ENCODE data around the gene CPLX3.

CPLX3 gene

DNA sequence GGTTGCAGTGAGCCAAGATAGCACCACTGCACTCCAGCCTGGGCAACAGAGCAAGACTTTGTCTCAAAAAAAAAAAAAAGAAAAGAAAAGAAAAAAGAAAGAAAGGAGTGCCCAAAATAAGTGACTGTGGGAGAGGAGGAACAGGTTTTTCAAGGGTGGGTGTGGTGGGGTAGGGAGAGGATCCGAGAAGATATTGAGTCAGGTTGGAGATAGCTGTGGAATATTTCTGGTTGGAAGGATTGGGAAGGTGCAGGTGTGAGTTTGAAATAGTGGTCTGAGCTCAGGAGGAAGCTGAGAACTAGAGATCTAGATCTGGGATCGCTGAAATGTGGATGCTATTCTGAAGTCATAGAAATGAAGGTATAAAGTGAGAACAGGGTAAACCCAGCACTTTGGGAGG, 38.9 kb downstream of the CPLX3 start:
- Histone ChIP-seq H3K4me3 (no peak overlapping the region), H3K27me3 (no peaks in the 10 kb centered on the region), H3K9ac (no peak overlapping the region), H4K20me1 (peaks cover 95% of the 10 kb centered on the region), H3K36me3 (peaks cover 36% of the 10 kb centered on the region), H3K27ac (no peak overlapping the region), H3K4me1 (peaks cover 68% of the 10 kb centered on the region), H3K9me3 (peaks cover 7% of the 10 kb centered on the region; the same call in 1 of the 2 replicates), H3K4me2 (peak overlapping the region; percentile 53; the same call in 1 of the 2 replicates)
- no peak for TF ChIP-seq Cebpa-rat (IDR thresholded peaks at IDR 0.05)

DNA sequence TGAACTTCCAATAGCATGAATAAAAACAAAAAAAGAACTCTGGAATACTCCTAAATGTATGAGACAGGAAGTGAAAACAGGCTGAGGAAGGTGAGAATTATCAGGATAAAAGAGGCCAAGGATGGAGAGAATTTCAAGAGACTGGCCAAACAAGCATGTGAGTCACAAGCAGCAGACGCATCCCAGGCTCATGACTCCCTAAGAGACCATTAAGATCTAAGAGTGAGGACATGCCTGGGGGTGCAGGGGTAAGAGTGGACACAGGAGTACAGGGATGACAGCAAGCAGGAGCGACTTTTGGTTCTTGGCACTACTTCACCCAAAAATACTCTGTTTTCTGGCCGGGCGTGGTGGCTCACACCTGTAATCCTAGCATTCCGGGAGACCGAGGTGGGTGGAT, 39.7 kb downstream of the CPLX3 start:
- TF ChIP-seq Cebpa-rat (IDR thresholded peaks at IDR 0.05), result no peak
- Histone ChIP-seq H3K27me3 (no peaks in the 10 kb centered on the region), H3K9ac (no peak overlapping the region), H3K9me3 (peaks cover 7% of the 10 kb centered on the region; the same call in 1 of the 2 replicates), H3K27ac (peak overlapping the region; percentile 36; the same call in 1 of the 2 replicates), H3K36me3 (peaks cover 36% of the 10 kb centered on the region), H3K4me2 (peak overlapping the region; percentile 53), H3K4me3 (no peak overlapping the region), H3K4me1 (peaks cover 75% of the 10 kb centered on the region), H4K20me1 (peaks cover 95% of the 10 kb centered on the region)

DNA sequence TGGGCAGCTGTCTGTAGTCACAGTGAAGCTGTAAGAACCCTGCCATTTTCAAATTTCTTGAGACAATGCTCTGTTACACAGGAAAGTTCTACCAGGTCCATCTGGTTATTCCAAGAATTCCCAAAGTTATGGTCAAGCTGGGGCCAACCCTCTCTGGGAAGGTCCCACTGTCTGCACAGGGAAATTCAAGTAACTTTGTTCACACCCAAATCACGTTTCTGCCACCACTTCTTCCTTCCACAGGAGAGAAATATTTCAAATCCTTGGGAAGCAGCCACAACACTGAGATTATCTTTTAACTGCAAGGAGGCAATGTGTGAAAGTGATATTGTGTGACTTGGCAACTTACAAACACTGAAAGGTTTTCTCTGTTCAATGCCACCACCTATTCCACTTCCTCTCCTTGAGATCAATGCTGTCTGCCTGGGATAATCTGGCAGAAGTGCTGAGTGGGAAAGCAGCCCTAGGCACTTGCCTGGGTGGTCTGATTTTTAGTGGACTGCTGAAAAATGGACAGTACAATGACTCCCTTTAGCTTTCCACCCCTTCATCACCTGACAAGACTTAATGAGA, 41.1 kb downstream of the CPLX3 start:
- peak overlapping the region; percentile 94 for H3K4me2 ChIP-seq

DNA sequence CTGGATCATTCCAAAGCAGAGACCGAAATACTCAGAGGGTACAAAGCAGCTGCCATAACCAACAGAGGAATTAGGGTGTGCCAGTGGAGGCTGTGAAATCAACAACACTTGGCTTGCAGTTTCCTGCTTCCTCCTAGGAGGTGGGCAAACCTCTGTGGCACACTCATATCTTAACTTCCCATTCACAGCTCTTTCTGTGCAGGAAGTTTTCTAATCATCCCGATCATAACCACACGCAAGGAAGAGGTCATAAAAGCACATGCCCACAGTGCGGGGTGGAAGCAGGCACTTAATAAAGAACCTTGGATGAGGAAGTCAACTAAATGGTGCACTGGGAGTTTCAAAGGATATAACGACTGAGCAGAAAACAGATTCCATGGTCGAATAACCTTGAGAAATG, 41.6 kb downstream of the CPLX3 start:
- no peaks in the 10 kb centered on the region for H3K27me3 ChIP-seq
- peaks cover 7% of the 10 kb centered on the region; the same call in 1 of the 2 replicates for H3K9me3 ChIP-seq
- TF ChIP-seq Cebpa-rat (IDR thresholded peaks at IDR 0.05), result no peak
- peak overlapping the region; percentile 94 for H3K4me2 ChIP-seq
- peaks cover 90% of the 10 kb centered on the region for H3K4me1 ChIP-seq
- H3K9ac ChIP-seq, result no peak overlapping the region
- H3K27ac ChIP-seq, result peak overlapping the region; percentile 95
- H3K4me3 ChIP-seq, result no peak overlapping the region
- peaks cover 94% of the 10 kb centered on the region for H4K20me1 ChIP-seq
- peaks cover 36% of the 10 kb centered on the region for H3K36me3 ChIP-seq

More for the DNA sequence above, 41.1 kb downstream of the CPLX3 start:
- H3K9ac ChIP-seq, result no peak overlapping the region
- peak overlapping the region; percentile 95 for H3K27ac ChIP-seq
- no peaks in the 10 kb centered on the region for H3K27me3 ChIP-seq
- H3K9me3 ChIP-seq, result peaks cover 7% of the 10 kb centered on the region; the same call in 1 of the 2 replicates
- peaks cover 97% of the 10 kb centered on the region for H4K20me1 ChIP-seq
- peaks cover 36% of the 10 kb centered on the region for H3K36me3 ChIP-seq
- no peak for TF ChIP-seq Cebpa-rat (IDR thresholded peaks at IDR 0.05)
- H3K4me3 ChIP-seq, result no peak overlapping the region
- H3K4me1 ChIP-seq, result peaks cover 89% of the 10 kb centered on the region

DNA sequence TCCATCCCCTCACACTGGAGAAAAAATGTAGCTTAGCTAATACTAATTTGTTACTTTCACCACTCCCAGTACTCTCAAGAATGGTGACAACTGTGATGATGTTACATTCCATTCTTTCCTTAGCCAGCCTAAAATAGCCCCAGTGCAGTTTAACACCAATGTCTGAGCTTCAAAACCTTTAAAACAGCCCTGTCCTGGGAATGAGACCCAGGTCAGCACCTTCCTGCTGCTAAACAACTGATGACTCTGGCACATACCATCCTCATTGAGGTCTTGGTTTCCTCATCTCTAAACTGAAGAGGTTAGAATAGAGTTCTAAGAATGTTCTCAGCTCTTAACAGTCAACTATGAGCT, 42.9 kb downstream of the CPLX3 start:
- Histone ChIP-seq H3K4me2 (peak overlapping the region; percentile 94), H3K27ac (peak overlapping the region; percentile 95), H3K9ac (peak overlapping the region; percentile 73; the same call in 1 of the 2 replicates)

DNA sequence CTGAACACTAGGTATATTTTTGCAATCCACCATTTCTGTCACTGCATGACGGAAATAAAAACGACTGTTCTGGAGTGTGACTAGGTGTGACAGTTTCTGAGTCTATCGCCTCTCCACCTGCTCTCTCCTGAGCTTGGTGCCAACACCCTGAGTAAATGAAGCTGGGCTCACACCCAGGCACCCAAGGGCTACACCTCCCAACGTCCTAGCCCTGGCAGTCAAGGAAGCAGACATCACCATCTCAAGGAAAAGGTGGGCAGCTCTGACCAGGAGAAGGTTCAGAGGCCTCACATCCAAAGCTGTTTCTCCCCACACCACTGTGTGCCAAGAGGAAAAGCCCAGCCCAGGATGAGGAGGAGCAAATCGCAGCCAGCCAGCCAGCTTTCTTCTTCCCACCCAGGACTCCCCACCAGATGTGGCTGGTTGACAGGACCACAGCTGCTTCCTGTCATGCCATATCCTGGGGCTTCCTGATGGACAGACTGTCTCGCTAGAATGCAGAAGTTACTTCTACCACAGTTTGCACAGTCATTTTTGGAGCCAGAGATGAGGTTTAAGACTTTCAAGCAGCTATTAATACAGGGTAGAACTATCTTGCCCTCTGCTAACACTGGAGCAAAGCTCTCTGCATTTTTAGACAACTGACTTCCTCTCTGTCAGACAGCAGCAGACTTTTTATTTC, 43.4 kb downstream of the CPLX3 start:
- Histone ChIP-seq H3K4me1 (peaks cover 84% of the 10 kb centered on the region), H3K27ac (peak overlapping the region; percentile 95)

More for the DNA sequence above, 42.9 kb downstream of the CPLX3 start:
- no peak for TF ChIP-seq Cebpa-rat (IDR thresholded peaks at IDR 0.05)
- Histone ChIP-seq H3K4me1 (peaks cover 88% of the 10 kb centered on the region), H3K4me3 (no peak overlapping the region), H4K20me1 (peaks cover 81% of the 10 kb centered on the region), H3K36me3 (peaks cover 32% of the 10 kb centered on the region), H3K9me3 (peaks cover 7% of the 10 kb centered on the region; the same call in 1 of the 2 replicates), H3K27me3 (no peaks in the 10 kb centered on the region)

DNA sequence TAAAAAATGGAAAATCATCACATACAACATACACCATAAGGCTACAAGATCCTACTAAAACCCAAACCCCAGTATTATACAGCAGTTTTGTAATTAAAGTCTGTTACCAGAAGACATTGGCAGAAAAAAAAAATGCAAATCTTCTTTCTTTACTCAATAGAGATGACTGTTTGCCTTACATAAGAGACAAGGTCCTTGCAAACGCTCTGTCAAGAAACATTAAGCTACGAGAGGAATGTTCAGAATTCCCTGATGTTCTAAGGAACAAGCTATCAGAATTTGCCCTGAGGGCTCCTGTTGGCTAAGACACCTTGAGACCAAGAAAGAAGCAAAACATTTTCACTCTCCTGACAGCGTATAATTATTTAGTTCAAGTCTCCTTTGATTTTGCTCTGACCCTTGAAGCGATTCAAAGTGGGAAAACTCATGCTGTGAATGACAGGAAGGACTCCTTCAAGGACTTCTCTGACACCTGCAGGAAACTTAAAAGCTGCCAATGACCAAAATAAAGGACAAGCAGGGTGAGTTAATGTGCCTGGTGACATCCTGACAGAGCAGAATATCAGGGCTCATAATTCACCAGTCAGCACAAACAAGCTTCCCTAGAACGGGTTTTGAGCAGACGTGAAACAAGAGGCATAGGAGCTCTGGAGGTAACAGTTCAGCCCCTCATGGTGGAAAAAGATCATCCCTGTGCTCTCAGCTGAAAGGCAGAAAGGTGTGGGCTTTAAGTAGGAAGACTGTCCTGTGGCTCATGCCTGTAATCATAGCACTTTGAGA, 44.2 kb downstream of the CPLX3 start:
- H3K36me3 ChIP-seq, result peaks cover 29% of the 10 kb centered on the region
- peak overlapping the region; percentile 73 for H3K9ac ChIP-seq
- H3K4me1 ChIP-seq, result peaks cover 78% of the 10 kb centered on the region
- peaks cover 7% of the 10 kb centered on the region; the same call in 1 of the 2 replicates for H3K9me3 ChIP-seq
- TF ChIP-seq Cebpa-rat (IDR thresholded peaks at IDR 0.05), result no peak
- H3K4me2 ChIP-seq, result peak overlapping the region; percentile 94
- H3K27ac ChIP-seq, result peak overlapping the region; percentile 95
- H3K27me3 ChIP-seq, result no peaks in the 10 kb centered on the region
- H4K20me1 ChIP-seq, result peaks cover 69% of the 10 kb centered on the region
- peak overlapping the region; percentile 38 for H3K4me3 ChIP-seq

More for the DNA sequence above, 43.4 kb downstream of the CPLX3 start:
- H3K9me3 ChIP-seq, result peaks cover 7% of the 10 kb centered on the region; the same call in 1 of the 2 replicates
- H3K9ac ChIP-seq, result peak overlapping the region; percentile 73
- peaks cover 76% of the 10 kb centered on the region for H4K20me1 ChIP-seq
- H3K36me3 ChIP-seq, result peaks cover 29% of the 10 kb centered on the region
- TF ChIP-seq Cebpa-rat (IDR thresholded peaks at IDR 0.05), result no peak
- H3K4me3 ChIP-seq, result peak overlapping the region; percentile 38
- H3K27me3 ChIP-seq, result no peaks in the 10 kb centered on the region
- H3K4me2 ChIP-seq, result peak overlapping the region; percentile 94

DNA sequence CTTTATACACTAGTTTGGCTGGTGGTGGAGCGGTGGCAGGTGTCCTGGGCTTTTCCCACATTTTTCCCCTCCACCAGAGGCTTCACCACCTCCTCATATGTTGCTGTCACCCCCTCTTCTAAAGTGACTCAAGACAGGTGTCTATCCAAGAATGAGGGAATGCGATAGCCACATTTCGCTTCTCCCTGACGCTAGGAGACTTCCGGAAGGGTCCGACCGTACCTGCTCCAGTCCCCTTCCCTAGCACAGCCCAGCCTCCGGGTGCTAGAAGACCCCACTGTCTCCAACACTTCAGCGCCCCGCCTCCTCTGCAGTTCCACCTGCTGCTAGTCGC, 46.2 kb downstream of the CPLX3 start:
- no peak for TF ChIP-seq Cebpa-rat (IDR thresholded peaks at IDR 0.05)
- H3K27ac ChIP-seq, result peak overlapping the region; percentile 95
- peaks cover 49% of the 10 kb centered on the region for H4K20me1 ChIP-seq
- H3K4me3 ChIP-seq, result peak overlapping the region; percentile 79
- peaks cover 3% of the 10 kb centered on the region; the same call in 1 of the 2 replicates for H3K9me3 ChIP-seq
- no peaks in the 10 kb centered on the region for H3K27me3 ChIP-seq
- H3K9ac ChIP-seq, result peak overlapping the region; percentile 94
- H3K36me3 ChIP-seq, result peaks cover 12% of the 10 kb centered on the region
- H3K4me1 ChIP-seq, result peaks cover 58% of the 10 kb centered on the region
- H3K4me2 ChIP-seq, result peak overlapping the region; percentile 94

DNA sequence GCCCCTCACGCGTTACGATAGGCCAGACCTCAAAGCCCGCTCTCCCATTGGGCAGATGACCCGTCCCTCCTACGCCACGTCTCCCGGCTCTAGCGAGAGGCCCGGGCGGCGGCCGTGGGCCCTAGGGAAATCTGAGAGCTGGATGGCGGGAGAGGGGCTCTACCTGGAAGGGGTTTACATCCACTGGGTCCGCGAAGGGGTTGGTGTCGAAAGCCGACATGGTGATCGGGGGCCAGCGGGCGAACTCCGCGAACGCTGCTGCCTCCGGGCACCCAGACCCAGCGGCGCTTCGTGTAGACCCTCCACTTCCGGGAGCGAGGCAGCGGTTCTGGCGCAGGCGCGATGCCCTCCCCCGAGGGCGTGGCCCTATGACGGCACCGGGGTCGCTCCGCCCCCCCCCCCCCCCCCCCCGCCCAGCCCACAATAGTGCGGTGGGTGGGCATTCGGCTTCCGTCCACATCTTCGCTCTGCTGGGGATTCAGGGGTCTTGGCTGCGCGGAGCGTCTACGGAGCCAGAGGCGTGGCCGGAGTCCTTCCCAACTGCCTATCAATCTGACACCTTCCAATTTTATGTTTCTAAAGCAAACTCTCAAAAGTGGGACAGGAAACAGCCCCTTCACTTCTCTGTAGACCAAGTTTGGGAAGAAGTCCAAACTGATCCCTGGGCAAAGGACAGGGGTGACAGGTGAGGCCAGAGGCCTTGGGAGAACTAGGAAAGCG, 46.8 kb downstream of the CPLX3 start, which contains the start of gene SCAMP2:
TSS of gene SCAMP2 (minus strand) at position 330 of the 720 bp plus-strand sequence. CDS start at position 220, 110 bp downstream.
- Histone ChIP-seq H4K20me1 (peaks cover 46% of the 10 kb centered on the region), H3K4me3 (peak within 1 kb of the TSS; percentile 79), H3K9me3 (no peaks in the 10 kb centered on the region; the same call in 1 of the 2 replicates), H3K27me3 (no peaks in the 10 kb centered on the region), H3K27ac (peak within 1 kb of the TSS; percentile 95), H3K4me2 (peak within 1 kb of the TSS; percentile 94), H3K4me1 (peaks cover 53% of the 10 kb centered on the region), H3K9ac (peak within 1 kb of the TSS; percentile 94), H3K36me3 (peaks cover 8% of the 10 kb centered on the region; the same call in 1 of the 2 replicates)
- no peak for TF ChIP-seq Cebpa-rat (IDR thresholded peaks at IDR 0.05)
